Progenitor cell of endocrine pancreas (in vitro differentiated cells): ENCODE data around the gene PKDCC. TPM values are rescaled to one million over a fixed set of nuclear protein-coding genes. Genes with fewer than 3 reads are reported as not detected.

Experiments used
- DNase-seq: peaks from one replicate; pipeline ENCODE4 v3.0.0; 2021; ENCODE audit warnings: low spot score; ENCODE audit not compliant: unreplicated experiment
- H3K27ac Mint-ChIP-seq: 2 replicates; pipeline ENCODE4 v1.8.0; 2021; ENCODE audit warnings: mild to moderate bottlenecking, moderate library complexity, mixed read lengths
- H3K27me3 Mint-ChIP-seq: 2 replicates; pipeline ENCODE4 v1.8.0; 2021; ENCODE audit warnings: mixed read lengths
- H3K36me3 Mint-ChIP-seq: 2 replicates; pipeline ENCODE4 v1.8.0; 2022; ENCODE audit warnings: mixed read lengths; ENCODE audit not compliant: insufficient read depth
- H3K4me1 Mint-ChIP-seq: 2 replicates; pipeline ENCODE4 v1.8.0; 2021; ENCODE audit warnings: low read depth, mixed read lengths
- H3K4me3 Mint-ChIP-seq: 2 replicates; pipeline ENCODE4 v1.8.0; 2021; ENCODE audit warnings: low read depth, mild to moderate bottlenecking, moderate library complexity, mixed read lengths
- H3K9me3 Mint-ChIP-seq: 2 replicates; pipeline ENCODE4 v1.8.0; 2021; ENCODE audit warnings: low read depth, mixed read lengths
- CTCF ChIP-seq: fragments of 200-600 bp; sonication (generic); IDR thresholded peaks from one replicate; pipeline ENCODE4 v1.5.0; 2021; ENCODE audit warnings: antibody characterized with exemption, mild to moderate bottlenecking; ENCODE audit not compliant: unreplicated experiment
- total RNA-seq: library from RNA; stranded (reverse); gene quantifications from 2 replicates; pipeline ENCODE4 v1.2.1, GENCODE V29; 2021

Gene PKDCC
- total RNA-seq, 1 donor from 2014 or later = 335 TPM

GRCh38 chr2:42001711-42002201 is 46.1 kb upstream of the PKDCC start:
- H3K27me3 Mint-ChIP-seq = no peaks in the 10 kb centered on the region
- no peak for TF ChIP-seq CTCF
- no peaks in the 10 kb centered on the region for H3K4me1 Mint-ChIP-seq
- H3K9me3 Mint-ChIP-seq = peaks cover 14% of the 10 kb centered on the region
- DNase-seq = no peak
- H3K36me3 Mint-ChIP-seq = peaks cover 2% of the 10 kb centered on the region
- no peak overlapping the region for H3K4me3 Mint-ChIP-seq
- H3K27ac Mint-ChIP-seq = no peak overlapping the region

GRCh38 chr2:42007551-42007950 is 40.3 kb upstream of the PKDCC start:
- Mint-ChIP-seq H3K9me3 (peaks cover 11% of the 10 kb centered on the region), H3K4me3 (no peak overlapping the region), H3K27me3 (no peaks in the 10 kb centered on the region), H3K27ac (no peak overlapping the region), H3K4me1 (peaks cover 4% of the 10 kb centered on the region), H3K36me3 (no peaks in the 10 kb centered on the region)
- no peak for DNase-seq
- no peak for TF ChIP-seq CTCF

GRCh38 chr2:42008241-42008921 is 39.4 kb upstream of the PKDCC start:
- Mint-ChIP-seq H3K4me3 (no peak overlapping the region), H3K27ac (no peak overlapping the region), H3K9me3 (peaks cover 10% of the 10 kb centered on the region), H3K4me1 (peaks cover 4% of the 10 kb centered on the region), H3K36me3 (no peaks in the 10 kb centered on the region), H3K27me3 (no peaks in the 10 kb centered on the region)
- no peak for TF ChIP-seq CTCF
- no peak for DNase-seq

- no peak for DNase-seq
- Mint-ChIP-seq H3K9me3 (no peaks in the 10 kb centered on the region), H3K27ac (no peak overlapping the region), H3K4me3 (no peak overlapping the region), H3K27me3 (no peaks in the 10 kb centered on the region), H3K36me3 (no peaks in the 10 kb centered on the region), H3K4me1 (peaks cover 4% of the 10 kb centered on the region)
- no peak for TF ChIP-seq CTCF
Observed at GRCh38 chr2:42009657-42010580, 37.9 kb upstream of the PKDCC start.

GRCh38 chr2:42010743-42011298 is 37.0 kb upstream of the PKDCC start:
- no peak for DNase-seq
- H3K9me3 Mint-ChIP-seq = no peaks in the 10 kb centered on the region
- H3K36me3 Mint-ChIP-seq = no peaks in the 10 kb centered on the region
- no peak overlapping the region for H3K27ac Mint-ChIP-seq
- no peak overlapping the region for H3K4me3 Mint-ChIP-seq
- H3K4me1 Mint-ChIP-seq = peaks cover 4% of the 10 kb centered on the region
- no peak for TF ChIP-seq CTCF
- no peaks in the 10 kb centered on the region for H3K27me3 Mint-ChIP-seq
